ENCODE measurements around the gene TMEM39A. TPM values are rescaled to one million over a fixed set of nuclear protein-coding genes. Genes with fewer than 3 reads are reported as not detected.

TMEM39A gene
- total and polyA plus RNA-seq, 9 donors = 12.9 to 58.1 (median 38.7) TPM

- intact Hi-C loops (cut with DNase I) = no loop called here
Measured at GRCh38 chr3:119457246-119457645, 6.2 kb downstream of the TMEM39A start.

GRCh38 chr3:119456469-119456868 is 6.9 kb downstream of the TMEM39A start:
- no peaks in the 10 kb centered on the region for H3K9me3 ChIP-seq
- 97 to 98% (median 98%) methylated on average over 1 of the region's 1 CpG for WGBS, 3 donors
- TF ChIP-seq CTCF (IDR thresholded peaks at IDR 0.05) (no peak), POLR2A (IDR thresholded peaks at IDR 0.05) (no peak), EP300 (IDR thresholded peaks at IDR 0.05) (no peak)
- no peak overlapping the region for H3K4me3 ChIP-seq
- no peaks in the 10 kb centered on the region for H3K27me3 ChIP-seq
- DNase-seq = no peak
- H3K36me3 ChIP-seq = no peaks in the 10 kb centered on the region
- H3K4me1 ChIP-seq (ENCODE audit: insufficient read depth) = no peaks in the 10 kb centered on the region
- intact Hi-C loops (cut with DNase I) = no loop called here
- no peak overlapping the region for H3K27ac ChIP-seq

More at GRCh38 chr3:119457246-119457645, 6.2 kb downstream of the TMEM39A start:
- no peak for DNase-seq
- Histone ChIP-seq H3K27me3 (no peaks in the 10 kb centered on the region), H3K9me3 (no peaks in the 10 kb centered on the region), H3K4me1 (ENCODE audit: insufficient read depth) (peaks cover 2% of the 10 kb centered on the region), H3K27ac (no peak overlapping the region), H3K4me3 (no peak overlapping the region), H3K36me3 (no peaks in the 10 kb centered on the region)
- TF ChIP-seq EP300 (IDR thresholded peaks at IDR 0.05) (no peak), POLR2A (IDR thresholded peaks at IDR 0.05) (no peak), CTCF (IDR thresholded peaks at IDR 0.05) (no peak)
- WGBS, 3 donors = 68 to 99% (median 88%) methylated on average over 4 of the region's 4 CpGs

GRCh38 chr3:119453822-119454221 is 9.6 kb downstream of the TMEM39A start:
- Histone ChIP-seq H3K4me1 (ENCODE audit: insufficient read depth) (no peaks in the 10 kb centered on the region), H3K4me3 (no peak overlapping the region), H3K27ac (no peak overlapping the region), H3K9me3 (no peaks in the 10 kb centered on the region), H3K36me3 (no peaks in the 10 kb centered on the region), H3K27me3 (no peaks in the 10 kb centered on the region)
- WGBS, 3 donors = 55 to 70% (median 59%) methylated on average over 1 of the region's 1 CpG
- TF ChIP-seq EP300 (IDR thresholded peaks at IDR 0.05) = no peak
- no peak for TF ChIP-seq POLR2A (IDR thresholded peaks at IDR 0.05)
- no peak for TF ChIP-seq CTCF (IDR thresholded peaks at IDR 0.05)
- intact Hi-C loops (cut with DNase I) = no loop called here
- DNase-seq = no peak

- no peak for TF ChIP-seq CTCF (IDR thresholded peaks at IDR 0.05)
- no peak for TF ChIP-seq POLR2A (IDR thresholded peaks at IDR 0.05)
- no peak for TF ChIP-seq EP300 (IDR thresholded peaks at IDR 0.05)
- no peak for DNase-seq
- Histone ChIP-seq H3K4me1 (ENCODE audit: insufficient read depth) (no peaks in the 10 kb centered on the region), H3K4me3 (no peak overlapping the region), H3K27me3 (no peaks in the 10 kb centered on the region), H3K27ac (no peak overlapping the region), H3K9me3 (no peaks in the 10 kb centered on the region), H3K36me3 (no peaks in the 10 kb centered on the region)
- intact Hi-C loops (cut with DNase I) = no loop called here
- WGBS, 3 donors = 95 to 98% (median 98%) methylated on average over 2 of the region's 2 CpGs
Measured at GRCh38 chr3:119444590-119444989, 18.8 kb downstream of the TMEM39A start.

GRCh38 chr3:119443179-119443578 is 20.2 kb downstream of the TMEM39A start:
- intact Hi-C loops (cut with DNase I) = no loop called here
- H3K27me3 ChIP-seq = no peaks in the 10 kb centered on the region
- DNase-seq = no peak
- no peaks in the 10 kb centered on the region for H3K4me1 ChIP-seq (ENCODE audit: insufficient read depth)
- no peak overlapping the region for H3K27ac ChIP-seq
- no peaks in the 10 kb centered on the region for H3K36me3 ChIP-seq
- TF ChIP-seq CTCF (IDR thresholded peaks at IDR 0.05) = no peak
- no peak for TF ChIP-seq EP300 (IDR thresholded peaks at IDR 0.05)
- TF ChIP-seq POLR2A (IDR thresholded peaks at IDR 0.05) = no peak
- H3K4me3 ChIP-seq = no peak overlapping the region
- no peaks in the 10 kb centered on the region for H3K9me3 ChIP-seq

Measured in ovary (tissue), 9 donors.